Esophagus squamous epithelium (tissue), 5 donors: Measurements from ENCODE around the gene DLGAP1. TPM values are rescaled to one million over a fixed set of nuclear protein-coding genes. Genes with fewer than 3 reads are reported as not detected.
"Not testable (repeated sequence)": the region's sequence is repeated elsewhere in the genome, so short reads cannot be mapped to it uniquely, and the experiment has no call there.

Experiments used
- DNase-seq: peaks from one replicate; lab custom pipeline; 2025; lab: John Stamatoyannopoulos, UW
- H3K27ac ChIP-seq, 4 donors: fragments of 200-600 bp; sonication (generic); one replicate each; pipeline ENCODE4 v1.5.1; 2016 to 2019; ENCODE audit warnings: mild to moderate bottlenecking in 1 of 4
- H3K27me3 ChIP-seq, 4 donors: fragments of 200-600 bp; sonication (generic); 1 replicate in 3 of 4; 2 replicates in 1 of 4; pipeline versions ENCODE4 v1.5.1 to v1.6.0; 2017 to 2021; ENCODE audit warnings: antibody characterized with exemption in 1 of 4
- H3K36me3 ChIP-seq, 3 donors: fragments of 200-600 bp; sonication (generic); one replicate each; pipeline ENCODE4 v1.5.1; 2016 to 2019
- H3K4me1 ChIP-seq, 3 donors: fragments of 200-600 bp; sonication (generic); one replicate each; pipeline ENCODE4 v1.5.1; 2017 to 2019
- H3K4me3 ChIP-seq, 4 donors: fragments of 200-600 bp; sonication (generic); 1 replicate in 3 of 4; 2 replicates in 1 of 4; pipeline ENCODE4 v1.5.1; 2016 to 2019; ENCODE audit warnings: mild to moderate bottlenecking in 2 of 4, moderate library complexity in 1 of 4
- H3K9me3 ChIP-seq, 3 donors: fragments of 200-600 bp; sonication (generic); one replicate each; pipeline ENCODE4 v1.5.1; 2016 to 2019
- POLR2A ChIP-seq, 4 donors: fragments of 450-650 bp; IDR thresholded peaks; one replicate each; pipeline ENCODE4 v1.6.1; 2017; ENCODE audit warnings: antibody characterized with exemption in 4 of 4, mild to moderate bottlenecking in 4 of 4, moderate library complexity in 3 of 4
- WGBS, 2 donors: methylation state at CpG; one replicate each; pipeline ENCODE4 v1.1.5; 2018; 5-methylcytosine and 5-hydroxymethylcytosine counted together
- intact Hi-C: fragments of 100-400 bp; cut with DNase I; formaldehyde crosslinking; loops from one replicate; pipeline ENCODE4 v1.15.0; 2022
- total RNA-seq, 4 donors: library from RNA; depleted of rRNA; stranded (reverse); fragments of >200 nt; gene quantifications; one replicate each; pipeline ENCODE4 v1.1.0, GENCODE V29; 2016
- TF ChIP-seq, protein P1 (sequence below), 6 experiments: fragments of 450-650 bp in 4 of 6; fragments of 200-600 bp in 2 of 6; sonication (generic) in 2 of 6; IDR thresholded peaks; one replicate each; pipeline ENCODE4 v1.5.1; 2016 to 2019; ENCODE audit warnings: antibody characterized with exemption in 6 of 6, mild to moderate bottlenecking in 4 of 6, moderate library complexity in 4 of 6
- donor health status: DM: yes; HTN: yes; CAD: no.

Gene DLGAP1
- total RNA-seq = 1 to 10 TPM in 1 of 4 donors, under 1 TPM in 3; 0.09 to 1.5 (median 0.52) TPM

DNA sequence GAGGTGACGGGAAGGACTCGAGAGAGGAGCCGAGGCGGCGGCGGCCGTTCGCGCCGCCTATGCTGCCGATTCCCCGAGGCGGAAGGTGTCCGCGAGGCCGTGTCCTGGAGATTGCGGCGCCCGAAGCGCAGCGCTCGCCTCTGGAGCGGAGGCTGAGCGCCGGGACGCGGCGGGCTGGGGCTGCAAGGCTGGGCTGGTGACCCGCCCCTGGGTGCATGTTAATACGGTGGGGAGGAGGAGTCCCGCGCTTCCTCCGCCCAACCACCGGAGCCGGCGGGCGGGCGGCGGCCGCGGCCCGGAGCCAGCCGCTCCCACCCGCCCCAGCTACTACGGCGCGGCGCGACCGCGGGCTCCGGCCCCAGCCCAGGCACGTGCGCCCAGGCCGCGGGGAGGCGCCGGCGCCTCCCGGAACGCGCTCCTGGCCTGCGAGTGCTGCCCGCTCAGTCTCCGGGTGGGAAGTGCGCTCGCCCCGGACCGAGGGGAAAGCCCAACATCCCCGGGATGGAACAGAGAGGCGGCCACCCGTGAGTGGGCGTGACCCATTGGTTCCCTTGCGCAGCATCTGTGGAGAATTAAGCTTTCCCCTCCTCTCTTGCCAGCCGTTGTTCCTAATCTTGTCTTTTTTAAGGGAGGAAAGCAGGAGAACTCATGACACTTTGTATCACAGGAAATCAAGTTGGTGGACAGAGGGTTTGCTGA lies at the start of gene DLGAP1:
Gene DLGAP1, minus strand, starts transcription at position 195 of the 699 bp plus-strand sequence.
- DNase-seq = no peak
- no peaks in the 10 kb centered on the region for H3K36me3 ChIP-seq
- peaks cover 4 to 60% (median 6%) of the 10 kb centered on the region in 4 donors for H3K27me3 ChIP-seq
- peak within 1 kb of the TSS; percentile 28 to 62 (median 44) for H3K4me3 ChIP-seq
- no peaks in the 10 kb centered on the region for H3K9me3 ChIP-seq
- intact Hi-C loops = no loop called here
- WGBS, 2 donors = 3% methylated on average over 5 of the region's 75 CpGs; no CpG with 5 or more reads in 1 of the 2 donors
- H3K4me1 ChIP-seq = peaks cover 0 to 24% (median 6%) of the 10 kb centered on the region in 3 donors
- TF ChIP-seq POLR2A (IDR thresholded peaks at IDR 0.05) = no peak
- TF ChIP-seq, protein P1, sequence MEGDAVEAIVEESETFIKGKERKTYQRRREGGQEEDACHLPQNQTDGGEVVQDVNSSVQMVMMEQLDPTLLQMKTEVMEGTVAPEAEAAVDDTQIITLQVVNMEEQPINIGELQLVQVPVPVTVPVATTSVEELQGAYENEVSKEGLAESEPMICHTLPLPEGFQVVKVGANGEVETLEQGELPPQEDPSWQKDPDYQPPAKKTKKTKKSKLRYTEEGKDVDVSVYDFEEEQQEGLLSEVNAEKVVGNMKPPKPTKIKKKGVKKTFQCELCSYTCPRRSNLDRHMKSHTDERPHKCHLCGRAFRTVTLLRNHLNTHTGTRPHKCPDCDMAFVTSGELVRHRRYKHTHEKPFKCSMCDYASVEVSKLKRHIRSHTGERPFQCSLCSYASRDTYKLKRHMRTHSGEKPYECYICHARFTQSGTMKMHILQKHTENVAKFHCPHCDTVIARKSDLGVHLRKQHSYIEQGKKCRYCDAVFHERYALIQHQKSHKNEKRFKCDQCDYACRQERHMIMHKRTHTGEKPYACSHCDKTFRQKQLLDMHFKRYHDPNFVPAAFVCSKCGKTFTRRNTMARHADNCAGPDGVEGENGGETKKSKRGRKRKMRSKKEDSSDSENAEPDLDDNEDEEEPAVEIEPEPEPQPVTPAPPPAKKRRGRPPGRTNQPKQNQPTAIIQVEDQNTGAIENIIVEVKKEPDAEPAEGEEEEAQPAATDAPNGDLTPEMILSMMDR (IDR thresholded peaks at IDR 0.05) = no peak
- no peak within 1 kb of the TSS for H3K27ac ChIP-seq

DNA sequence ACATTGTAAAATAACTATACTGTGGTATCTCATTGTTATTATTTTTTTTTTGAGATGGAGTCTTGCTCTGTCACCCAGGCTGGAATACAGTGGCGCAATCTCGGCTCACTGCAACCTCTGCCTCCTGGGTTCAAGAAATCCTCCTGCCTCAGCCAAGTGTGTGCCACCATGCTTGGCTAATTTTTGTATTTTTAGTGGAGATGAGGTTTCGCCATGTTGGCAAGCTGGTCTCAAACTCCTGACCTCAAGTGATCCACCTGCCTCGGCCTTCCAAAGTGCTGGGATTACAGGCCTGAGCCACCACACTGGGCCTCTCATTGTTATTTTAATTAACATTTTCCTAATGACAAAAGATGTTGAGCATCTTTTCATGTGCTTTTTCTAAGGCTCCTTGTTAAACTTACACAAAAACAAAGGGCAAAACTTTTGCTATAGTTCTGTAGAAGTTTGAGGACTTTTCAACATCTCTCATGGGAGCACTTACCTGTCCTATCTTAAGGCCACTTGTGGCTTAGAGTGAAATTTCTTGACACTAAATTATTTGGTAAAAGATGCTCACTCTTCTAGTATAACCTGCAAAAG lies 39.7 kb upstream of the DLGAP1 start:
- intact Hi-C loops, DNase-seq, H3K27me3 ChIP-seq, H3K9me3 ChIP-seq, H3K36me3 ChIP-seq, H3K4me3 ChIP-seq, H3K4me1 ChIP-seq, H3K27ac ChIP-seq: not testable (repeated sequence)
- WGBS, 2 donors = 89 to 92% methylated on average over 2 to 4 of the region's 4 CpGs

DNA sequence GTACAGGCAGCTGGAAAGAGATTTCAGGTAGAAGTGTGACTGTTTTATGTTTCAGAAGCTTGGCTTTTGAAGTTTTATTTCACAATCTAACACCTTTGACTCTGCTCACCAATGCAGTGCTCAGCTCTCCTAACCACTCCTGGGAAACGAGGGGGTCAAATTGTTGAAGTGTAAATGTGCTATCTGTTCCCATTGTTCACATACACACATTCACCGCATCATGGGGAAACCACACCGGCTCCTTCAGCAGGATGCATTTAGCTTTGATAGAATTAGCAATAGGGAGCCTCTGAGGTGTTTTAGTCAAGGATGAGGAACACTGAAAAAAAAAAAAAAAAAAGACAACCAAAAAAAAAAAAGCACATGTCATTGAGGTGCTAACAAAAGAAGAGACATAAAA lies 13.4 kb upstream of the DLGAP1 start:
- H3K4me1 ChIP-seq = no peaks in the 10 kb centered on the region
- H3K4me3 ChIP-seq = no peak overlapping the region
- TF ChIP-seq, protein P1 (IDR thresholded peaks at IDR 0.05) = no peak
- TF ChIP-seq POLR2A (IDR thresholded peaks at IDR 0.05) = no peak
- no peaks in the 10 kb centered on the region for H3K9me3 ChIP-seq
- 10 to 41% methylated on average over 3 of the region's 3 CpGs for WGBS, 2 donors
- intact Hi-C loops = no loop called here
- no peaks in the 10 kb centered on the region for H3K27me3 ChIP-seq
- no peak for DNase-seq
- no peaks in the 10 kb centered on the region for H3K36me3 ChIP-seq
- no peak overlapping the region for H3K27ac ChIP-seq

DNA sequence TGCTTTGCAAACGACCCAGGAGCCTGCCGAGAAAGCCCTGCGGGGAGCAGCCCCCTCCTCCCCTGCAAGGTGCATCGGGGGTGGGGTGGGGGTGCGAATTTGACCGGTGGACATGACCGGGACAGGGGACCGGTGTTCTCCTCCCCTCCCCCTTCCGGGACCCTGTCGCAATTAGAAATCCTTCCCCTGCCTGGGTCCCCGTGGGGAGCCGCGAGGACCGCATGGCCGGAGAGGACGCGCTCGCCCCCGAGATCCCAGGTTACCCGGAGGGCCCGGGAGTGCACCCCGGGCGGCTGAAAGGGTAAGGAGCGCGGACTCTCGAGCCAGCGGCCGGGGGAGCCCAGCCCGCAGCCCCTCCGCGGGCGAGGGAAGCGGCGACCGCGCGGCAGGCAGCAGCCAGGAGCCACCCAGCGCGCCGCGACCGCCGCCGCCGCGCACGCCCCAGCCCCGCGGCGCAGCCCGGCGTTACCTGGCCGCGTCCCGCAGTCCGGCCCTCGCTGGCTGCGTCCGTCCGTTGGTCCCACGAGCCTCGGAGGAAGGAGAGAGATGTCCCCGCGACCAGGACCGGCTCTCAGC lies 482 bp downstream of the DLGAP1 start:
- H3K4me1 ChIP-seq = peaks cover 0 to 24% (median 6%) of the 10 kb centered on the region in 3 donors
- H3K27ac ChIP-seq = no peak overlapping the region
- peaks cover 4 to 67% (median 6%) of the 10 kb centered on the region in 4 donors for H3K27me3 ChIP-seq
- H3K36me3 ChIP-seq = no peaks in the 10 kb centered on the region
- peak overlapping the region; percentile 28 to 62 (median 44) for H3K4me3 ChIP-seq
- WGBS, 2 donors = 0% methylated on average over 4 of the region's 65 CpGs; no CpG with 5 or more reads in 1 of the 2 donors
- no peak for TF ChIP-seq POLR2A (IDR thresholded peaks at IDR 0.05)
- TF ChIP-seq, protein P1 (IDR thresholded peaks at IDR 0.05) = no peak
- intact Hi-C loops = no loop called here
- no peaks in the 10 kb centered on the region for H3K9me3 ChIP-seq
- DNase-seq = no peak

DNA sequence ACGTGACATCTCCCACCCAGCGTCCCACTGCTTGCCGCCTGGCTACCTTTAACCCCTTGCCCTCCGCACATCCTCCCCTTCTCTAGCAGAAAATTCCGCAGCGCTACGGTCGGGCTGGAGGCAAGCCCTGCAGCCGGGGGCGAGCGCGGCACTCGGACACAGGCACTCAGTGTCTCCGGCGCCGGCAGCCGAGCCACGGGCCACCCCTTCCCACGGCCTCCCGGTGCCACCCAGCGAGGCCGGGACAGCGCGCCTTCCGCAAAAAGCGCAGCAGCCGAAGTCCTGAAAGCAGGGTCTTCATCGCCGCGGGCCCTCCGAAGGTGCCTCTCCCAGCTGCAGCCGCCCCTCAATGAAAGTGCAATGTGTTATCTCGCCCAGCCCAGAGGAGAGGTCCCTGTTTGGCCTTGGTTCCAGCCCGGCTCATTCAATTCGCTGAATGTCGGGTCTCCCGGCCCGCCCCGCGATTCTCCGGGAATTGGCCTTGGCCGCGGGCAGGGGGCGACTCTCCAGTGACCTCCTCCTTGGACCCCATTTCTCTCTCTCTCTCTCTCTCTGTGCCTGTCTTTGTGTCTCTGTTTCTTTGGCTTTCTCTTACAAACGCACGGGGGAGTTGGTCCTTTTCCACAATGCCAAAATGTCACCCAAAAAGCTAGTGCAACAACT lies 1.1 kb downstream of the DLGAP1 start:
- no peak for TF ChIP-seq POLR2A (IDR thresholded peaks at IDR 0.05)
- TF ChIP-seq, protein P1 (IDR thresholded peaks at IDR 0.05) = no peak
- peak overlapping the region in 3 of 4 donors; percentile 40 to 62 (median 48) for H3K4me3 ChIP-seq
- intact Hi-C loops = no loop called here
- peaks cover 4 to 69% (median 6%) of the 10 kb centered on the region in 4 donors for H3K27me3 ChIP-seq
- no peaks in the 10 kb centered on the region for H3K36me3 ChIP-seq
- no peaks in the 10 kb centered on the region for H3K9me3 ChIP-seq
- DNase-seq = no peak
- WGBS, 2 donors = 1 to 9% methylated on average over 17 of the region's 46 CpGs
- no peak overlapping the region for H3K27ac ChIP-seq
- peaks cover 0 to 24% (median 6%) of the 10 kb centered on the region in 3 donors for H3K4me1 ChIP-seq
